HepG2 (cell line): ENCODE measurements around the gene SLX4. TPM values are rescaled to one million over a fixed set of nuclear protein-coding genes. Genes with fewer than 3 reads are reported as not detected.

Experiments used
- DR1 ChIP-seq: sonication (generic); formaldehyde crosslinking; IDR thresholded peaks from 2 replicates; pipeline ENCODE4 v1.8.0; 2021; ENCODE audit warnings: mild to moderate bottlenecking, missing genetic modification reagents, inconsistent platforms
- ETV6 ChIP-seq: sonication (generic); formaldehyde crosslinking; conservative IDR thresholded peaks from 2 replicates; pipeline ENCODE4 v1.4.0; 2020; ENCODE audit warnings: missing genetic modification reagents
- HNF4G ChIP-seq, 2 experiments: sonication (generic) in 1 of 2; formaldehyde crosslinking in 1 of 2; IDR thresholded peaks; 2 replicates each; pipeline versions ENCODE4 v1.4.0 to v1.6.1; 2011 to 2020; ENCODE audit warnings: borderline replicate concordance in 2 of 2, low read depth in 2 of 2, mild to moderate bottlenecking in 2 of 2, low read length in 1 of 2, missing genetic modification reagents in 1 of 2, moderate library complexity in 1 of 2
- KDM5B ChIP-seq: sonication (generic); formaldehyde crosslinking; IDR thresholded peaks from 2 replicates; pipeline ENCODE4 v1.4.0; 2020; ENCODE audit warnings: missing genetic modification reagents, mild to moderate bottlenecking, borderline replicate concordance
- NONO ChIP-seq, 2 experiments: fragments of 450-650 bp in 1 of 2; sonication (generic) in 1 of 2; formaldehyde crosslinking in 1 of 2; IDR thresholded peaks in 1 of 2; conservative IDR thresholded peaks in 1 of 2; 2 replicates each; pipeline versions ENCODE4 v1.6.1 to v1.8.0; 2017 to 2022; ENCODE audit warnings: mild to moderate bottlenecking in 1 of 2, missing genetic modification reagents in 1 of 2, moderate library complexity in 1 of 2
- POLR2G ChIP-seq: fragments of 200-400 bp; formaldehyde crosslinking; IDR thresholded peaks from 2 replicates; pipeline ENCODE4 v1.6.1; 2018; ENCODE audit warnings: mild to moderate bottlenecking, low read depth, low read length, moderate library complexity
- PRDM15 ChIP-seq: sonication (generic); formaldehyde crosslinking; IDR thresholded peaks from 2 replicates; pipeline ENCODE4 v1.4.0; 2020; ENCODE audit warnings: missing genetic modification reagents
- SMAD1 ChIP-seq: sonication (generic); formaldehyde crosslinking; IDR thresholded peaks from 2 replicates; pipeline ENCODE4 v1.4.0; 2020; ENCODE audit warnings: missing genetic modification reagents, low read depth, mild to moderate bottlenecking, borderline replicate concordance
- SNAPC4 ChIP-seq: sonication (generic); formaldehyde crosslinking; IDR thresholded peaks from 2 replicates; pipeline ENCODE4 v1.4.0; 2020; ENCODE audit warnings: mild to moderate bottlenecking, missing genetic modification reagents
- ZFAT ChIP-seq: sonication (generic); formaldehyde crosslinking; conservative IDR thresholded peaks from 2 replicates; pipeline ENCODE4 v1.8.1; 2023; ENCODE audit warnings: missing genetic modification reagents, inconsistent platforms
- ZNF12 ChIP-seq: sonication (generic); formaldehyde crosslinking; IDR thresholded peaks from 2 replicates; pipeline ENCODE4 v1.5.0; 2020; ENCODE audit warnings: missing genetic modification reagents
- ZNF549 ChIP-seq: sonication (generic); formaldehyde crosslinking; IDR thresholded peaks from 2 replicates; pipeline ENCODE4 v1.5.0; 2020; ENCODE audit warnings: missing genetic modification reagents
- ZNF678 ChIP-seq: sonication (generic); formaldehyde crosslinking; IDR thresholded peaks from 2 replicates; pipeline ENCODE4 v1.4.0; 2020; ENCODE audit warnings: mild to moderate bottlenecking, missing genetic modification reagents
- ZNF747 ChIP-seq: sonication (generic); formaldehyde crosslinking; IDR thresholded peaks from 2 replicates; pipeline ENCODE4 v1.8.1; 2023; ENCODE audit warnings: missing genetic modification reagents, mild to moderate bottlenecking, borderline replicate concordance
- polyA plus RNA-seq, 8 experiments: library from polyadenylated mRNA; depleted of rRNA in 3 of 8; stranded (reverse) in 7 of 8; unstranded in 1 of 8; fragments of >200 nt; fragmentation: Illumina TruSeq in 4 of 8; extraction: Trizol in 4 of 8; gene quantifications; 2 replicates each; pipeline versions ENCODE4 v1.2.1 to v1.2.3, GENCODE V29; 2011 to 2016; ENCODE audit warnings: low read depth in 4 of 8, missing spikeins in 1 of 8, mixed read lengths in 1 of 8; ENCODE audit not compliant: insufficient read depth in 1 of 8
- total RNA-seq, 5 experiments: library from RNA; depleted of rRNA; stranded (reverse); fragments of >200 nt; fragmentation: Illumina TruSeq; extraction: Trizol; gene quantifications; 2 replicates each; pipeline ENCODE4 v1.2.3, GENCODE V29; 2016; ENCODE audit warnings: low read depth in 1 of 5
- TF ChIP-seq, protein P1 (sequence below): sonication (generic); formaldehyde crosslinking; IDR thresholded peaks from 2 replicates; pipeline ENCODE4 v1.8.0; 2022; ENCODE audit warnings: missing genetic modification reagents, mild to moderate bottlenecking, moderate library complexity, borderline replicate concordance
- TF ChIP-seq, protein P2 (sequence below): sonication (generic); formaldehyde crosslinking; IDR thresholded peaks from 2 replicates; pipeline ENCODE4 v1.4.0; 2020; ENCODE audit warnings: missing genetic modification reagents

The SLX4 gene
- total and polyA plus RNA-seq, 2 of the 13 experiments (the other 11 are each of a cell fraction or from before 2014, with no cell fraction given), result 1.1 to 3.6 TPM

DNA sequence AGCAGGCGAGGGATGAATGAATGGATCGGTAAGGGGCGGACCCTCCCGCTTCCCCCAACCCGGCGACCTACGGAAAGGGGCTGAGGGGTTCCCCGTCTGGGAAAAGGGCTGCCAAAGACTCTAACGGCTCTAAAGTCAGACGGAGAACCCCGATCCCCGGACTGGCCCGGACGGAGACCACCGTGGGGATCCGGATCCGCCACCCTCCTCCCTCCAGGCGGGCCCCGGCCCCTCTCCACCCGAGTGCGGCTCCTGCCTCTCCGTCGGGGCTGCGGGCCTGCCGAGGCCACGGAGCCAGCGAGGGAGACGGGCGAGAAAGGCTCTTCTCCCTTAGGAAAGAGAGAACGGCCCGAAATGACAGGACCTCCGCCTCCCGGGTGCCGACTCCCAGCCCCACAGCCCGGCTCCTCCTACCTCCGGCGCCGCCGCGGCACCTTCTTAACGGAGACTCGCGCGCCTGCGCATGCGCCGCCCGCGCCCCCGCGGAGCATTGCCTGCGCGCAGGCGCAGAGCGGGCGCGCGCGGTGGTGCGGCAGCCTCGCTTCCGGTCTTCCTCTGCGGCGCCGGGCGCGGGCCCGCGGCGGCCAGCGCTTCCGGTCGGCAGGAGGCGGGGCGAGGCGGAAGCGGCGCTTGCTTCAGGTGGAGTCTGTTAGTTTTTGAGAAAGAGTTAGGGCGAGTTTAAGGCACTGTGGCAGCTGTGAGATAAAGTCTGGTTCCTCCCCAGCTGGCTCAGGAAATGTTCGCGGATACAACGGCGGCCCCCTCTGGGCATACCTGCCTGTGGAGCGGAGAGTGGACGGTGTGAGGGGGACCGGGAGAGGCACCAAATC, at the start of gene SLX4 (continued):
- TF ChIP-seq, protein P1, sequence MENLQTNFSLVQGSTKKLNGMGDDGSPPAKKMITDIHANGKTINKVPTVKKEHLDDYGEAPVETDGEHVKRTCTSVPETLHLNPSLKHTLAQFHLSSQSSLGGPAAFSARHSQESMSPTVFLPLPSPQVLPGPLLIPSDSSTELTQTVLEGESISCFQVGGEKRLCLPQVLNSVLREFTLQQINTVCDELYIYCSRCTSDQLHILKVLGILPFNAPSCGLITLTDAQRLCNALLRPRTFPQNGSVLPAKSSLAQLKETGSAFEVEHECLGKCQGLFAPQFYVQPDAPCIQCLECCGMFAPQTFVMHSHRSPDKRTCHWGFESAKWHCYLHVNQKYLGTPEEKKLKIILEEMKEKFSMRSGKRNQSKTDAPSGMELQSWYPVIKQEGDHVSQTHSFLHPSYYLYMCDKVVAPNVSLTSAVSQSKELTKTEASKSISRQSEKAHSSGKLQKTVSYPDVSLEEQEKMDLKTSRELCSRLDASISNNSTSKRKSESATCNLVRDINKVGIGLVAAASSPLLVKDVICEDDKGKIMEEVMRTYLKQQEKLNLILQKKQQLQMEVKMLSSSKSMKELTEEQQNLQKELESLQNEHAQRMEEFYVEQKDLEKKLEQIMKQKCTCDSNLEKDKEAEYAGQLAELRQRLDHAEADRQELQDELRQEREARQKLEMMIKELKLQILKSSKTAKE (CRISPR knock-in tag), result no peak
- no peak for TF ChIP-seq ZNF747
- TF ChIP-seq ZNF549 (CRISPR knock-in tag), result no peak
- TF ChIP-seq ETV6 (CRISPR knock-in tag), result no peak
- peak; percentile 79 for TF ChIP-seq POLR2G
- TF ChIP-seq SMAD1, result peak; percentile 75; the same call in 1 of the 2 replicates
- no peak for TF ChIP-seq HNF4G (IDR thresholded peaks at IDR 0.05; ENCODE audit: borderline replicate concordance, low read depth, low read length)
- no peak for TF ChIP-seq HNF4G (CRISPR knock-in tag; IDR thresholded peaks at IDR 0.05; ENCODE audit: borderline replicate concordance, low read depth)
- no peak for TF ChIP-seq NONO (IDR thresholded peaks at IDR 0.05)
- peak; percentile 31; the same call in 1 of the 2 replicates for TF ChIP-seq NONO (CRISPR knock-in tag; conservative IDR thresholded peaks at IDR 0.05)
- TF ChIP-seq ZFAT (CRISPR knock-in tag), result no peak
- peak; percentile 54; the same call in 1 of the 2 replicates for TF ChIP-seq PRDM15 (CRISPR knock-in tag)
- peak; percentile 66; the same call in 1 of the 2 replicates for TF ChIP-seq KDM5B (CRISPR knock-in tag)
- no peak for TF ChIP-seq ZNF678 (CRISPR knock-in tag)
- TF ChIP-seq ZNF12, result no peak
- TF ChIP-seq DR1, result 0 out of 2 replicates have a peak, but pooled peaks have one; percentile 20
- TF ChIP-seq SNAPC4 (CRISPR knock-in tag), result 0 out of 2 replicates have a peak, but pooled peaks have one; percentile 37
- TF ChIP-seq, protein P2, sequence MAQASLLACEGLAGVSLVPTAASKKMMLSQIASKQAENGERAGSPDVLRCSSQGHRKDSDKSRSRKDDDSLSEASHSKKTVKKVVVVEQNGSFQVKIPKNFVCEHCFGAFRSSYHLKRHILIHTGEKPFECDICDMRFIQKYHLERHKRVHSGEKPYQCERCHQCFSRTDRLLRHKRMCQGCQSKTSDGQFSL (CRISPR knock-in tag), result no peak
